Stimulated activated CD4-positive, alpha-beta T cell treated with anti-CD3 and anti-CD28 coated beads, Interleukin-2, amount 100 ng/mL, for 48 hours (primary cell): ENCODE data around the gene HSD17B4.
A peak's percentile ranks its signal among the peaks of the same experiment; 100 is the strongest.
"Not testable (repeated sequence)": the region's sequence is repeated elsewhere in the genome, so short reads cannot be mapped to it uniquely, and the experiment has no call there.

Source experiments
- DNase-seq, 2 donors: peaks; one replicate each; pipeline ENCODE4 v3.0.0-alpha.2; 2020

HSD17B4 gene, protein sequence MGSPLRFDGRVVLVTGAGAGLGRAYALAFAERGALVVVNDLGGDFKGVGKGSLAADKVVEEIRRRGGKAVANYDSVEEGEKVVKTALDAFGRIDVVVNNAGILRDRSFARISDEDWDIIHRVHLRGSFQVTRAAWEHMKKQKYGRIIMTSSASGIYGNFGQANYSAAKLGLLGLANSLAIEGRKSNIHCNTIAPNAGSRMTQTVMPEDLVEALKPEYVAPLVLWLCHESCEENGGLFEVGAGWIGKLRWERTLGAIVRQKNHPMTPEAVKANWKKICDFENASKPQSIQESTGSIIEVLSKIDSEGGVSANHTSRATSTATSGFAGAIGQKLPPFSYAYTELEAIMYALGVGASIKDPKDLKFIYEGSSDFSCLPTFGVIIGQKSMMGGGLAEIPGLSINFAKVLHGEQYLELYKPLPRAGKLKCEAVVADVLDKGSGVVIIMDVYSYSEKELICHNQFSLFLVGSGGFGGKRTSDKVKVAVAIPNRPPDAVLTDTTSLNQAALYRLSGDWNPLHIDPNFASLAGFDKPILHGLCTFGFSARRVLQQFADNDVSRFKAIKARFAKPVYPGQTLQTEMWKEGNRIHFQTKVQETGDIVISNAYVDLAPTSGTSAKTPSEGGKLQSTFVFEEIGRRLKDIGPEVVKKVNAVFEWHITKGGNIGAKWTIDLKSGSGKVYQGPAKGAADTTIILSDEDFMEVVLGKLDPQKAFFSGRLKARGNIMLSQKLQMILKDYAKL

DNA sequence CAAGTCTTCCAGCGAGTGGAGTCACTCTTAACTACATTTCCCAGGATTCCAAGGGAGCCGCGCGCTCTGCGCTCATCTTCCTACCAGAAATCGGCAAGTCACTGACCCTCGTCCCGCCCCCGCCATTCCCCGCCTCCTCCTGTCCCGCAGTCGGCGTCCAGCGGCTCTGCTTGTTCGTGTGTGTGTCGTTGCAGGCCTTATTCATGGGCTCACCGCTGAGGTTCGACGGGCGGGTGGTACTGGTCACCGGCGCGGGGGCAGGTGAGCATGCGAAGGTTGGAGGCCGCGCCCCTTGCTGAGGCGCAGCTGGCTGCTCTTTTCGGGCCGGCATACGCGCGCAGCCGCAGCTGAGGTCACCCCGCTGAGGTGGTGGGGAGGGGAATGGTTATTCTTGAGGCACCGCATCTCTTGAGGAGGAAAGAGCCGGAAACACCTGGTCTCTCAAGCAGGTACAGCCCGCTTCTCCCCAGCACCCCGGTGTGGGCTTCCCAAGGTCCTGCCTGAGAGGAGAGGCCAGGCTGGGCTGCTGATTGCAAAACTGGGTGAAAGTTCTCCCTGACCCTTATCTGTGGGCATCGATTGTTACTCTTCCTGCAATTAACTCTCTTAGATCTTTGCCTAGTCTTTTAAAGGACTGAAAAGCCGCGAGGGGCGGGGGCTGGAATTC is at the start of gene HSD17B4:
Gene HSD17B4 (plus strand): TSS at position 125 of the 667 bp plus-strand sequence. CDS start 79 bp downstream, at position 204.
- DNase-seq, result peak; percentile 70 to 71

DNA sequence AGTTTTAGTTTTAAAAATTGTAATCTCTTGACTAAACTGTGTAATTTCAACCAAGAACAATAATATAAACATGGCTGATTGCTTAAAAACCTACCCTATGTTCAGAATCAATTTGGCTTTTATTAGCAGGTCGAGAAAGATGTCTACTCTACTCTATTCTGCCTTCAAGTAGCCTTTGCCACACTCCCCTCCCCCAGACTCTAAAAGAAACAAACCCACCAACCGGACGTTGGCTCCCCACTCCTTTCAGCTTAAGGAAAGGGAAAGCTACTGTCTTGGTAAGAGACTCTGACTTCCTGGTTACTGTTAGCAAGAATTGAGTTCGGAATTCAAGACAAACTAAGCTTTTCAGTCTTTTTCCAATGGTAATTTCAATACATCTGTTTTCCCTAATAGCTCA is 49.7 kb upstream of the HSD17B4 start:
- DNase-seq, result no peak

DNA sequence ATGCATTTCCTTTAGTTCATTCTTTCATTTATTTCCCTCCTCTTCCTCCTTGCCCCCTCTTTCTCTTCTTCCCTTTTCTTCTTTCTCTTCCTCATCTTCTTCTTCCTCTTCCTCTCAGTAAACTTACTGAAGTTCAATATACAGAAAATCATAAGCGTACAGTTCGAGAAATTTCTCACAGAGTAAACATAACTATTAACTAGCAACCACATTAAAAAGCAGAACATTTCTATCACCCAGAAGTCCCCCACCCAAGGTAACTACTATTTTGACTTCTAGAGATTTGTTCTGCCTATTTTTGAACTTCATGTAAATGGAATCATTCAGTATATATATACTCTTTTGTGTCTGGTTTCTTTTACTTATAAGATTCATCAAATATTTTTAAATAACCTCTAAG is 48.3 kb upstream of the HSD17B4 start:
- no peak for DNase-seq

DNA sequence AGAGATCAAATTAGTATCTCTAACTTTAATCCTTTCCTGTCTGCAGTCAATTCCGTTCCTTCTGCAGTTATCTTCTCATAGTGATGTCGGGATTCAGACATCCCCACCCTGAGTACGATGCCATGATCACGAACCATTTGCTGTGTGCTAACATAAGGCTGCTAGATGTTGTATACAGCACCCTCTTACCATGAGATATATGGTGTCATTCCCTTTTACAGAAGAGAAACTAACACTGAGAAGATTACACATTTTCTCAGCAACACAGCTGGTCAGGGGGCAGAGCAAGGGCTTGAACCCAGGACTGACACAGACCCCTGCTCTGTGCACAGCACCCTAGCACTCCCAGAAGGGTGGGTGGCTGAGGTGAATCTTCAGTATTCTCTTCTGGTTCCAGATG is 46.9 kb upstream of the HSD17B4 start:
- no peak for DNase-seq

DNA sequence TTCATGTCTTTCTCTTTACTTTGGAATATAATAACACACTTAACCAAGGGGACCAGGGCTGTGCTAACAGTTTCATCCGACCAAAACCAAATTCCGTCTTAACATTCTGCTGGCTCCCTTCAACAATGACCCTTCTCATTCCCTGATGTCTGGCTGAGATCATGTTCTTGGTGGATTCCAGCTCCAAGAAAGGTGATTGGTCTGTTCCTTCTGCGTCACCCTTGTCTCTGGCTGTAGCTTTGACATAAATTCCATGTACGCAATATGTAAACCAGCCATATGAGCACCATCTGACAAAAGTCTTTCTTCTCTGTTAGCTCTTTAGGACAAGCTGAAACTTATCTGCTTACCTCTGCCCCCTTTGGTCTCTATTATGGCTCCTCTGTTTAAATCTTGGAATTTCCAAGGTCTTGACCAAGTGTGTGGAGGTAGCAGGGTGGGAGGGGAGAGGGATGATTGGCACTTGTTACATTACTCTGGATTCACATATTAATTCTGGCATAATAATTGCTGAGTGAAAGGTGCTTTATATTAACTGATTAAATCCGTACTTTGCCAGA is 45.7 kb upstream of the HSD17B4 start:
- DNase-seq, result no peak

GRCh38 chr5:119409235-119409815 is 43.0 kb upstream of the HSD17B4 start:
- DNase-seq, result no peak

- DNase-seq, result no peak
Observed at GRCh38 chr5:119410448-119411159, 41.7 kb upstream of the HSD17B4 start.

GRCh38 chr5:119411361-119412278 is 40.7 kb upstream of the HSD17B4 start:
- DNase-seq, result peak in 1 of 2 donors; percentile 44

- DNase-seq, result no peak
Observed at GRCh38 chr5:119412279-119413227, 39.7 kb upstream of the HSD17B4 start.

DNA sequence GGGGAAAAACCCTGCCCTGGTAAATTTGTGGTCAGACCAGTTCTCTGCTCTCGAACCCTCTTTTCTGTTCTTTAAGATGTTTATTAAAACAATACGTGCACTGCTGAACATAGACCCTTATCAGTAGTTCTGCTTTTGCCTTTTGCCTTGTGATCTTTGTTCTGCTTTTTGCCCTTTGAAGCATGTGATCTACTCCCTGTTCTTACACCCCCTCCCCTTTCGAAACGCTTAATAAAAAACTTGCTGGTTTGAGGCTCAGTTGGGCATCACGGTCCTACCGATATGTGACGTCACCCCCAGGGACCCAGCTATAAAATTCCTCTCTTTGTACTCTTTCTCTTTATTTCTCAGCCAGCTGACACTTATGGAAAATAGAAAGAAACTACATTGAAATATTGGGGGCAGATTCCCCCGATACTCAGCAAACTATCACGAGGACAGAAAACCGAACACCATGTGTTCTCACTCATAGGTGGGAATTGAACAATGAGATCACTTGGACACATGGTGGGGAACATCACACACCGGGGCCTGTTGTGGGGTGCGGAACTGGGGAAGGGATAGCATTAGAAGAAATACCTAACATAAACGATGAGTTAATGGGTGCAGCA is 38.1 kb upstream of the HSD17B4 start:
- DNase-seq, result not testable (repeated sequence)

DNA sequence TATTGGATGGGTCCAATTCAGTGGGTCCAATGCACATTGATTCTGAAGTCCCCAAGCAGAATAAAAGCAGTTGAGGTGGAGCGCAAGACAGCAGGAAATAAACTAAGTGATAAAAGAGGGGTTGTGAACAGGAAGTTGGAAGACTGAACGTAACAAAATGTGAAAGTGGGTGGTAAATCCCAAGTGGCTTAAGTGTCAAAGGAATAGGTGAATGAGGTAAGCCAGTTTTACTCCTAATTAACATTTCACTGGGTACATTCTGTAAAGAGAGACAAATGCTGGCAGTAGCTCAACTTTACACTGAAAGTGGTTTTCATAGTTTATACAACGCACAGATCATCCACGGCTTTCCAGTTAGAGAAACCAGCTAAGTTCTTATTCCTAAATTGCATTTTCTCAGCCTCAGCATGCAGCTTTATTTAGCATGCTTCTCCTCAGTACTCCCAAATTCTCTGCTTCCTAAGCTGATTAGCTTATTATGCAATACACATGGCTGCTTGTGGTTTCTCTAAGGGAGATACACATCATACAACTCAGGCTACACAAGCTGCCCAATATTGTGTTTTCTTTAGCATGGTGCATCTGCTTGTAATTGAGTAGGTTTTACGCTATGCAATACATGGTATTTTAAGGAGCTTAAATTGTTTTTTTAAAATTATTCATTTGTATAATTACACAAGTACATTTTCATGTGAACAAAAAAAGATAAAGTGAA is 34.2 kb upstream of the HSD17B4 start:
- no peak for DNase-seq

DNA sequence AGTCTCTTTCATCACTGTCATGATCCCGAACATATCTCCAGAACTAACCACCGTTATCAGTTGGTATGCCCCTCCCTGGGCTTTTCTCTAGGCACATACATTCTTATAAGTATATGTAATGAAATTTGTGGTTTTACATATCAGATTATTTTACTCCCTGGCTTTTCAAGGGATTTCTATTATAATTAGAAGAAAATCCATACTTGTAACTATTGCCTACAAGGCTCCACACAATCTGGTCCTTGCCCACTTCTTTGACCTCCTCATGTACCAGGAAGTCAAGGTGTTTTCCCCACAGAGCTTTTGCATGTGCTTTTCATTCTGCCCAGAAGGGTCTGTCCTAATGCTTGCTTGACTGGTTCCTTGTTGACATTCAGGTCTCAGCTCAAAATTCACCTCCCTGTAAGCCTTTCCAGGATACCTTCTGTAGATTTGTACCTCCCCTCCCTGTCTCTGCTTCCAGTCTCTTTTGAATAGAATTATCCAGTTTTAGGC is 33.6 kb upstream of the HSD17B4 start:
- DNase-seq, result no peak

GRCh38 chr5:119420169-119420568 is 32.1 kb upstream of the HSD17B4 start:
- DNase-seq, result no peak

DNA sequence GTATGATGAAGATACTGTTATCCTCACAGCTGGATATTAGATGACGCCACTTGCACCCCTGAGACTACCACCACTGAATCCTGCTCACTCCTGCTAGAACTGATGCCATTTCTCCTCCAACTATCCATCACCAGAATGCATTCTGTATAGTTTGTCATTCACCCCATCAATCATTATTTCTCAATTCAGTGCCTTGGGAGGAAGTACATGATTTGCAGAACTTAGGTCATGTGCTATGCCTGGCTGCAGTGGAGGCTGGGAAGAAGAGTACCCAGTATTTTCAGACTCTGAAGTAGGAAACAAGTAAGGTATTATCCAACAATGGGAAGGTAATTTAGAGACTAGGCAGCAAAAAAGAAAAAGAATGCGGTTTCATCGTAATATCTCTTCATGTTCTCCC is 26.2 kb upstream of the HSD17B4 start:
- DNase-seq, result no peak

DNA sequence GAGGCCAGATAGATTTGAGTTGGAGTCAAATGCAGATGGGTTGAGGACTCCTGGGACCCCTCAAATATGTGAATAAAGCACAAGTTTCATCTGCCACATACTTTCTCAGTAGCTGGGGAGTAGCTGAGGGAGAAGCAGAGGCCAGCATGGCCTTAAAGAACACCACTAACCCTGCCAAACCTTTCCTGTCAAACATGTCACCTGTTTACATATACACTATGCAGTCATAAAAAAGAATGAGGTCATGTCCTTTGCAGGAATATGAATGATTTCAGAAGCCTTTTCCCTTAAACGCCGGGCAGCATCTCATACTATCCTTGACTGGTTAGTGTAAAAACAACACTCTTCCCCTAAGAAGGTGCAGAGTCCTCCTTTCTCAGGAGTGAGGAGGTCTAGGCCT is 25.2 kb upstream of the HSD17B4 start:
- no peak for DNase-seq

- not testable (repeated sequence) for DNase-seq
Observed at GRCh38 chr5:119427596-119427995, 24.7 kb upstream of the HSD17B4 start.

DNA sequence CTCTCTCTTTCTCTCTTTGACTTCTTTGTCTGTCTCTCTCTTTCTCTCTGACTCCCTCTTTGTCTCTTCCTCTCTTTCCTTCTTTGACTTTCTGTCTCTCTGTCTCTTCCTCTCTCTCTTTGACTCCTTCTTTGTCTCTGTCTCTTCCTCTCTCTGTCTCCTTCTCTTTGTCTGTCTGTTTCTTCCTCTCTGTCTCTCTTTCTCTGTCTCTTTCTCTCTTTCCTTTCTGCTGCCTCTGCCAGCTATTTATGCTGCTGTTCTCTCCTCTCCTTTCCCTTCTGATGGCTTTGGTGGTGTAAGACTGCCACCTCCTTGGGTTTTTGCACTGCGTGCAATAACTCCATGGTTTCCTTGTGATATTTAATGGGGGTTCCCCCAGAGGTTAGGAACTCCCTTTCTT is 24.1 kb upstream of the HSD17B4 start:
- not testable (repeated sequence) for DNase-seq

- DNase-seq, result not testable (repeated sequence)
Observed at GRCh38 chr5:119428574-119428973, 23.7 kb upstream of the HSD17B4 start.
